HUES48 (cell line): ENCODE results near the gene ZNF320.
"Not testable (repeated sequence)": the region's sequence is repeated elsewhere in the genome, so short reads cannot be mapped to it uniquely, and the experiment has no call there.

Experiments used
- H3K27ac ChIP-seq: one replicate; pipeline ENCODE4 v1.7.0; 2013; ENCODE audit warnings: low read depth, low read length, inconsistent platforms
- H3K27me3 ChIP-seq: 2 replicates; pipeline ENCODE4 v1.6.1; 2013; ENCODE audit warnings: mild to moderate bottlenecking, low read length; ENCODE audit not compliant: control insufficient read depth, insufficient read depth
- H3K36me3 ChIP-seq: 2 replicates; pipeline ENCODE4 v1.6.1; 2013; ENCODE audit warnings: low read length; ENCODE audit not compliant: control insufficient read depth, insufficient read depth
- H3K4me1 ChIP-seq: 2 replicates; pipeline ENCODE4 v1.6.1; 2013; ENCODE audit warnings: mild to moderate bottlenecking, low read length; ENCODE audit not compliant: control insufficient read depth, insufficient read depth
- H3K4me3 ChIP-seq: 2 replicates; pipeline ENCODE4 v1.5.1; 2013; ENCODE audit warnings: mild to moderate bottlenecking, low read depth, low read length
- H3K9ac ChIP-seq: 2 replicates; pipeline ENCODE4 v1.6.1; 2013; ENCODE audit warnings: mild to moderate bottlenecking, low read depth, low read length, moderate library complexity
- H3K9me3 ChIP-seq: 2 replicates; pipeline ENCODE4 v1.6.1; 2013; ENCODE audit warnings: low read length; ENCODE audit not compliant: control insufficient read depth, insufficient read depth

ZNF320 gene

DNA sequence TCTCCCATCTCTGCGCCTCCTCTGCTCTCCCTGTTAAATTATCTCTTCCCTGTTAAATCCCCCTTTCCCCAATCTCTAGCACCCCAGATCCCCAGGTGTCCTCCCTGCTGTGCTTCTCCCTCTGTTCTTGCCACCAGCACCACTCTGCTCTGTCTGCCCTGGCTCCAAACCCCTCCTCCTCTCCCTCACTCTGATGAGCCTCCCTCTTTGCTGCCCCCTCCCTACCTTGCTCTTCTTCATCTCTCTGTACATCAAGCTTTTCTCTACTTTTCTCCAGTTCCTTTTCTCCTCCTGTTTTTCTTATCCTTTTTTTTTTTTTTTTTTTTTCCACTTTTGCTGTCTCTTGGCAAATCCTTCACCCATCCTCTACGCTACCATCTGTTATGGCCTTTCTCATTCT, 44.1 kb upstream of the ZNF320 start:
- Histone ChIP-seq H3K4me3 (peak overlapping the region; percentile 98), H3K4me1 (peaks cover 20% of the 10 kb centered on the region), H3K9ac (peak overlapping the region; percentile 87), H3K27ac (peak overlapping the region; percentile 86)
- not testable (repeated sequence) for H3K27me3 ChIP-seq, H3K9me3 ChIP-seq, H3K36me3 ChIP-seq

DNA sequence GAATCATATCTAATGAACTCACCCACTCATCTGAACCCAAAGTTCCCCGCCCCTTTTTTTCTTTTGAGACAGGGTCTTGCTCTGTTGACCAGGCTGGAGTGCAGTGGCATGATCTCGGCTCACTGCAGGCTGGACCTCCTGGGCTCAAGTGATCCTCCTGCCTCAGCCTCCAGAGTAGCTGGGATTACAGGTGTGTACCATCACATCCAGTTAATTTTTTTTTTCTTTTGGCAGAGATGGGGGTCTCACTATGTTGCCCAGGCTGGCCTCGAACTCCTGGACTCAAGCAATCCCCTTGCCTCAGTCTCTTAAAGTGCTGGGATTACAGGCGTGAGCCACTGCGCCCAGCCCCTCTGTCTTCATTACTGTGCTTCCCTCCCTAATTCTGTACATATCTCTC, 43.5 kb upstream of the ZNF320 start:
- H3K9me3 ChIP-seq, H3K4me3 ChIP-seq, H3K9ac ChIP-seq, H3K27ac ChIP-seq, H3K27me3 ChIP-seq: not testable (repeated sequence)
- H3K36me3 ChIP-seq: peaks cover 12% of the 10 kb centered on the region
- H3K4me1 ChIP-seq: peaks cover 20% of the 10 kb centered on the region

DNA sequence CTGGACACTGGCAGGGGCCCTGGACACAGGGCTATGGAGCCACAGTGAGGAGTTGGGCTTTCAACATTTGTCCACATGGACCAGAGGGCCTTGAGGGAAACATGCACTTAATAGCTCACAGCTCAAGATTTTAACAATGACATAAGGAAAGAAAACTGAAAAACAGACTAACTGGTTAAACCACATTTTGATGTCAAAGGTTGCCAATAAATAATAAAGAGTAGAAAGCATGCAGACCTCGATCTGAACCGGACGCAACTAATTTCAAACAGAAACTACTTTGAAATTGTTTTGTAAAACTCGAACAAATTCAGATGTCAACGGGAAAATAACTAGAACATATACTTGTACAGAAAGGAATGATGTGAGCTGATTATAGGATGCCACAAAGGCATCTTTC, 41.3 kb upstream of the ZNF320 start:
- Histone ChIP-seq H3K9ac (no peak overlapping the region), H3K27me3 (no peaks in the 10 kb centered on the region), H3K4me1 (peaks cover 3% of the 10 kb centered on the region; the same call in 1 of the 2 replicates), H3K27ac (no peak overlapping the region), H3K9me3 (no peaks in the 10 kb centered on the region), H3K36me3 (peaks cover 12% of the 10 kb centered on the region), H3K4me3 (no peak overlapping the region)

DNA sequence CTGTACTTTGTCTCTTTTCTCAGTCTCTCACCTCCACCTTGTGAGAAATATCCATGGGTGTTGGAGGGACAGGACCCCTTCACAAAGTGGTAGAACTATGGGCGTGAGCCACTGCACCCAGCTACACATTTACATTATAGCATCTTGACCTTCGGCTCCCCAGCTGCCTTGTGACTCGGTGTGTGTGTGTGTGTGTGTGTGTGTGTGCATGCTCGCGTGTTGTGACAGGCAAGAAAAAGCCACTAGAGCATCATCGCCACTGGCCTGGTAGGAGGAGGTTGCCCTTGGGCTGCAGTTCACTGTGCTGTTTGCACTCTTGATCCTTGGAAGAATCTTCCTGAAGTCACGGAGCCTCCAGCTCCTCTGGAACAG, 39.5 kb upstream of the ZNF320 start:
- no peak overlapping the region for H3K4me3 ChIP-seq
- peak overlapping the region; percentile 5 for H3K27ac ChIP-seq
- no peaks in the 10 kb centered on the region for H3K4me1 ChIP-seq
- H3K9ac ChIP-seq: no peak overlapping the region
- no peaks in the 10 kb centered on the region for H3K27me3 ChIP-seq
- H3K9me3 ChIP-seq: no peaks in the 10 kb centered on the region
- peaks cover 12% of the 10 kb centered on the region for H3K36me3 ChIP-seq

DNA sequence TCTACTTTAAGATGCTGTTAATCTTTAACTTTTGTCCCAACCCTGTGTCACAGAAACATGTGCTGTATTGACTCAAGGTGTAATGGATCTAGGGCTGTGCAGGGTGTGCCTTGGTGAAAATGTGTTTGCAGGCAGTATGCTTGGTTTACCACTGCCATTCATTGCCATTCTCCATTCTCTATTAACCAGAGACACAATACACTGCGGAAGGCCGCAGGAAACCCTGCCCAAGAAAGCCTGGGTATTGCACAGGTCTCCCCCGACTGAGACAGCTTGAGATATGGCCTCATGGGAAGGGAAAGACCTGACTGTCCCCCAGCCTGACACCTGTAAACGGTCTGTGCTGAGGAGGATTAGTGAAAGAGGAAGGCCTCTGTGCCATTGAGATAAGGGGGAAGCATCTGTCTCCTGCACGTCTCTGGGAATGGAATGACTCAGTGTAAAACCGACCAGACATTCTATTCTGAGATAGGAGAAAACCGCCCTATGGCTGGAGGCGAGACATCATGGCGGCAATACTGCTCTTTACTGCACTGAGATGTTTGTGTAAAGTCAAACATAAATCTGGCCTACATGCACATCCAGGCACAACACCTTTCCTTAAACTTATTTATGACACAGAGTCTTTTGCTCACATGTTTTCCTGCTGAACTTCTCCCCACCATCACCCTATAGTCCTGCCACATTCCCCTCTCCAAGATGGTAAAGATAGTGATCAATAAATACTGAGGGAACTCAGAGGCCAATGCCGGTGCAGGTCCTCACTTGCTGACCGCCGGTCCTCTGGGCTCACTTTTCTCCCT, 38.9 kb upstream of the ZNF320 start:
- Histone ChIP-seq H3K4me3 (no peak overlapping the region), H3K4me1 (no peaks in the 10 kb centered on the region), H3K27ac (peak overlapping the region; percentile 5), H3K36me3 (peaks cover 12% of the 10 kb centered on the region), H3K9ac (no peak overlapping the region), H3K27me3 (no peaks in the 10 kb centered on the region), H3K9me3 (no peaks in the 10 kb centered on the region)

DNA sequence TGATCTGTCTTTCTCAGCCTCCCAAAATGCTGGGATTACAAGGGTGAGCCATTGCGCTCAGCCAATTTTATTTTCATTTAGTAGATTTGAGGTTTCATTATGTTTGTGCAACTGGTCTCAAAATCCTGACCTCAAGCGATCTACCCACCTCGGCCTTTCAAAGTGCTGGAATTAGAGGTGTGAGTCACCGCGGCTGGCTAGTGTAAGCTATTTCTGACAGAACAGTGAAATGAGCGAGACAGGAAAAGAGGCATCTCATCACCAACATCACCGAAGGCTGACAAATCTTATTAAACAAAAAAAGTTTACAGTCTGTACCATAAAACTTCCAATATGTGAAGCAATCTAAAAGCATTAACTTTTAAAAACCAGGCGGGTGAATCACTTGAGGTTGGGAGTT, 38.0 kb upstream of the ZNF320 start:
- H3K36me3 ChIP-seq: peaks cover 12% of the 10 kb centered on the region
- H3K27ac ChIP-seq: no peak overlapping the region
- no peaks in the 10 kb centered on the region for H3K27me3 ChIP-seq
- H3K4me1 ChIP-seq: no peaks in the 10 kb centered on the region
- H3K4me3 ChIP-seq: no peak overlapping the region
- H3K9ac ChIP-seq: no peak overlapping the region
- no peaks in the 10 kb centered on the region for H3K9me3 ChIP-seq

DNA sequence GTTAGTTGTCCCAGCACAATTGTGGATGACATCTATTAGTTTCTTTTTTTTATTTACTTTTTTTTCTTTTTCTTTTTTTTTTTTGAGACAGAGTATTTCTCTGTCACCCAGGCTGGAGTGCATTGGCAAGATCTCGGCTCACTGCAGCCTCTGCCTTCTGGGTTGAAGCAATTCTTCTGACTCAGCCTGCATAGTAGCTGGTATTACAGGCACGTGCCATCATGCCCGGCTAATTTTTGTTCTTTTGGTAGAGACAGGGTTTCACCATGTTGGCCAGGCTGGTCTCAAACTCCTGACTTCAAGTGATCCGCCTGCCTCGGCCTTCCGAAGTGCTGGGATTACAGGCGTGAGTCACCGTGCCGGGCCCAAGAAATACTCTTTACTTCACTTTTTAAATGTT, 27.2 kb upstream of the ZNF320 start:
- H3K36me3 ChIP-seq: peaks cover 20% of the 10 kb centered on the region
- not testable (repeated sequence) for H3K9me3 ChIP-seq, H3K4me1 ChIP-seq, H3K4me3 ChIP-seq, H3K27ac ChIP-seq, H3K9ac ChIP-seq, H3K27me3 ChIP-seq

DNA sequence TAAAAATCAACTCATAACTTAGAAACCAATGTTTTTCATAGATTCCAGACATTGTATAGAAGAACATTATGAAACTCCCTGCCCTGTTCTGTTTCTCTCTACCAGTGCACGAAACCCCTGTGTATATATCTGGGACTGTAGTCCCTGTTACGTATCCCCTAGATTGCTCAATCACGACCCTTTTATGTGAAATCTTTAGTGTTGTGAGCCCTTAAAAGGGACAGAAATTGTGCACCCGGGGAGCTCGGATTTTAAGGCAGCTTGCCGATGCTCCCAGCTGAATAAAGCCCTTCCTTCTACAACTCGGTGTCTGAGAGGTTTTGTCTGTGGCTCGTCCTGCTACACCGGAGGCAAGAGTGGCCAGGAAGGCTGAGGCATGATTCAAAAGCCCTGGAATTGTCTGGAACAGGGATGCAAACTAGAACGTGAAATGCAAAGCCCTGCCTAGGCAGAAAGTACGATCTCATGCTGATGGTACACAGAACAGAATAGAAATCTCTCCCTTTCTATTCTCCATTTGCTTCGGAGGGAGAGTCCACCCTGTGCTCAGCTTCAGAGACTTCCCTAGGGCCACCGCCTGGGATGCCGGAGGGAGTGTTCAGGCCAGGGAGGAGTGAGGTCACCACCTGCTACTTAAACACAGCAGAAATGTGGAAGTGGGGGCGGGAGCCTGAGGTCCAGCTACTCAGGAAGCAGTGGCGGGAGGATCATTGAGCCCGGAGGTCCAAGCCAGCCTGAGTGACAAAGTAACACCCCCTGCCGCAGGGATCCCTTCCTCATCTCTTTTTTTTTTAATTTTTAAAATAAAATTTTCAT, 26.6 kb upstream of the ZNF320 start:
- no peak overlapping the region for H3K27ac ChIP-seq
- peak overlapping the region; percentile 93 for H3K4me3 ChIP-seq
- H3K9ac ChIP-seq: no peak overlapping the region
- peaks cover 14% of the 10 kb centered on the region for H3K36me3 ChIP-seq
- H3K27me3 ChIP-seq: no peaks in the 10 kb centered on the region
- H3K9me3 ChIP-seq: no peaks in the 10 kb centered on the region
- H3K4me1 ChIP-seq: peaks cover 8% of the 10 kb centered on the region

DNA sequence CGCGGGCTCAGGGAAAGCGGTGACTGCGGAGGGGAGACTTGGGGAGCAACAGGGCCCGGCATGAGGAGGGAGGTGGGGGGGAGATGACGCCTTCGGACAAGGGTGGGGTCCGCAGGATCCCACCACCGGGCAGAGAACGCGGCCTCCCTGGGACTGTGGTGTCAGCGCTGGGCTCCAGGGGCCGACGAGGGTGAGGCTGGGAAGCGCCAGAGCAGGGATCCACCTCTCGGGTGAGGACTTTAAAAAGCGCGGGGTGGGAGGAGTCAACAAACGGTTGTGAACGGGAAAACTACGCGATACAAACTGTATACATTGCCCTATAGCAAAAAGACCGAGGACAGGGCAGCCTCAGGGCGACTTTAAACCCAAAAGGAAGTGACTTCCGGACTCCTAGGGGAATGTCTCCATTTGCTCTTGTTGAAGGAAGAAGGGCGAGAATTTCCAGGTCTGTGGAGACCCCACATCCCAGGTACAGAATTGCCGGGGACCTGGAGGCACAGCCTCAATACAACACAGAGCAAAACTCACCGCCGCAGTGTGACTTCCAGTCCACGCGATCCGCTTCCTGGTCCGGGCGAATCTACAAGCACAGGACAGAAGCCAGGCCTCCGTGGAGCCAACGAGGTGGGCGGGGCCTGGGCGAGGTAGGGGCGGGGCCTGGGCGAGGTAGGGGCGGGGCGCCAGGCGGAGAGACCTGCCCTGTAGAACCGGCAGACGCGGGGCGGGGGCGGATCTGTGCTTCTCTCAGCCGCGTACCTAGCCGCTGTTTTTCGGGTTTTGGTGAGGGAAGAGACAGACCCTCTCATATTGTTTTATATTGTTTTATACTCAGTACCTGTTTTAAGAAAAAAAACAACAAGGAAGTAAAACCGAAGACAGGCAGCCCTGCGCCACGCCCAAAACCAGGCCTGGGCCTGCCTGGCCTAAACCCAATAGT, 25.7 kb upstream of the ZNF320 start, which contains the start of gene ZNF888:
ZNF888 (minus strand) TSS at position 588 of the 937 bp plus-strand sequence. CDS start 5,555 bp downstream, outside the sequence.
- H3K4me1 ChIP-seq: peaks cover 8% of the 10 kb centered on the region
- H3K9me3 ChIP-seq: no peaks in the 10 kb centered on the region
- H3K4me3 ChIP-seq: peak within 1 kb of the TSS; percentile 93
- peaks cover 5% of the 10 kb centered on the region for H3K36me3 ChIP-seq
- H3K9ac ChIP-seq: peak within 1 kb of the TSS; percentile 87
- peak within 1 kb of the TSS; percentile 89 for H3K27ac ChIP-seq
- H3K27me3 ChIP-seq: no peaks in the 10 kb centered on the region

DNA sequence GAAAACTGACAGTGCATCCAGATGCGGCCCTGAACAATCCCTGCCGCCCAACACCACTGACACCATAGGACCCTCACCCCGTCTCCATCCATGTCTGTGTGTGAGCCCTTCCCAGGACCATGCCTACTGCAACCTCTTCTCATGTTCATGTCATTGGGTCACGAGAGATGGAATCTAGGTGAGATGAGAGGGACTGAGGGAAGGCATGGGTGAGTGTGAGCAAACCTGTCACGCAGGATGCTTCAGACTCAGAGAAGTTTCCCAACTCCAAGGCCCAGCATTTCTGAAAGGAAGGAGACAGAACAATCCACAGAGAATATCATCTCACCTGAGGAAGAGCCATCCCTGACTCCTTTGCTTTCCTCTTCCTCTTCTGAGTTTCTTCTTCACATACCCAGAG, 20.1 kb upstream of the ZNF320 start:
- H3K27me3 ChIP-seq: no peaks in the 10 kb centered on the region
- no peak overlapping the region for H3K9ac ChIP-seq
- H3K9me3 ChIP-seq: no peaks in the 10 kb centered on the region
- H3K4me1 ChIP-seq: no peaks in the 10 kb centered on the region
- no peak overlapping the region for H3K4me3 ChIP-seq
- H3K27ac ChIP-seq: no peak overlapping the region
- H3K36me3 ChIP-seq: peaks cover 37% of the 10 kb centered on the region
